Measurements from ENCODE around the gene RPS19BP1.
A peak's percentile ranks its signal among the peaks of the same experiment; 100 is the strongest.

RPS19BP1 gene, protein sequence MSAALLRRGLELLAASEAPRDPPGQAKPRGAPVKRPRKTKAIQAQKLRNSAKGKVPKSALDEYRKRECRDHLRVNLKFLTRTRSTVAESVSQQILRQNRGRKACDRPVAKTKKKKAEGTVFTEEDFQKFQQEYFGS

DNA sequence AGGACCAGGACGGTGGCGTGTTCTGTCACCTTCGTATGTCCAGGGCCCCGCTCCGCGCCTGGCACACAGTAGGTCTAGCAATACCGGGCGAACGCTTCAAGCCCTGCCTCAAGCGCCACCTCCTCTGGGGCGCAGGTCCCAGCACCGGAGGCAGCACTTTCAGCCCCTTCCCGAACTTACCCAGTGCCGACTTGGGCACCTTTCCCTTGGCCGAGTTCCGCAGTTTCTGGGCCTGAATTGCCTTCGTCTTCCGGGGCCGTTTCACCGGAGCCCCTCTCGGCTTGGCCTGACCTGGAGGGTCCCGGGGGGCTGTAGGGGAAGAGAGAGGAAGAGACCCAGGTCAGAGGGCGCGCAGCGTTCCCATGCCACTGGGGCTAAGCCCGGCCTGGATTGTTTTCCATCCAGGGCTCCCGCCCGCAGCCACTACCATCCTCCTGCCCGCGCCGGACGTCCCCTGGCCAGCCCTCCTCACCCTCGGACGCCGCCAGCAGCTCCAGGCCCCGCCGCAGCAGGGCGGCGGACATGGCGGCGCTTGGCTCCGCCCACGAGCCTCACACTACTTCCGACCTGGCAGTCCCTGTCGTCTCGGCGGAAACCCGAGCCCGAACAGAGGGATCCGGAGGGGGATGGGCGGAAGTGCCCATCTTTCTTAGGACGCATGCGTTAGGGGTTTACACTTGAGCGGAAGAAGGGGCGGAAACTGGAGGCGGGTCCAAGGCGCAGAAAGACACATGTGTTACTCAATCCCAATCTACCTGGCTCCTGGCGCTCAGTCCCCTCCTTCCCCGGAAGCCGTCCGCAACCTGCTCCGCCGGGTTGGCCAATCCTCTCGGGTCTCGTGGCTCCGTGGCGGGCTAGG is at the start of gene RPS19BP1:
Gene RPS19BP1, minus strand, starts transcription at position 534 of the 859 bp plus-strand sequence. Its CDS starts 10 bp downstream, at position 524.
- peak; percentile 99 for DNase-seq

DNA sequence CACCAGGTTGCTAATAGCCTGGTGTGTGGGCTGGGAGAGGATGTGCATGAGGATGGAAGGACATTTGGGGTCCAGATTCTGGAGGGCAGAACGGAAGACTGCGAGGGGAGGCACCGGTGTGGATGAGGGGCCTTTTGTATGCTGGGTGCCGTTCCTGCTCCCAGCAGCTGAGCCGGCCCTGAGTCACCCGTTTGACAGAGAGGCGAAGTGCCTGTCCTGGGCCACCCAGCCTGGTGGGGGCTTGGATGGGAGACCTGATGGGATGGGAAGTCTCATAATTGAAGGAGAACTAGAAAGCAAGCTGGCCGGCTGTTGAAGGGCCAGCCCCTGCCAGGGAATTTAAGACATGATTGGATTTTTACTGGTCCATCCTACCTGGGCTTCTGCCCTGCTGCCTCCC is 48.8 kb upstream of the RPS19BP1 start:
- no peak for DNase-seq

DNA sequence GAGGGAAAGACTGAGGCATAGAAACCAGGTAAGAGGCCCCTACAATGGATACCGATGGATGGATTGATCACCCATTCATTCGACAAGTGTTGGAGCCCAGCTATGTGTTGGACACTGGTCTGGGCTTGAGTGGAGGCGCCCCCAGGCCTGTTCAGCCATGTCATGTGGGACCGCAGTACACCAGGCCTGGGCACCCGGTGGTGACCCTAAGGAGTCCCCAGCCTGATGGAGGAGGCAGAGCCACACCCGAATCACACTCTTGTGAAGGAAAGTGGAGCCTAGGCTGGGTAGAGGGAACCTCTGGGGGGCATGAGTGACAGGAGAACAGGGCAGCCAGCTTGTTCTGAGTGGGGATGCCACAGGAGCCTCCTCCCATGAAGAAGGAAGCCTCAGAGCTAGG is 48.2 kb upstream of the RPS19BP1 start:
- DNase-seq, result no peak

GRCh38 chr22:39580006-39580441 is 47.5 kb upstream of the RPS19BP1 start:
- DNase-seq, result no peak

DNA sequence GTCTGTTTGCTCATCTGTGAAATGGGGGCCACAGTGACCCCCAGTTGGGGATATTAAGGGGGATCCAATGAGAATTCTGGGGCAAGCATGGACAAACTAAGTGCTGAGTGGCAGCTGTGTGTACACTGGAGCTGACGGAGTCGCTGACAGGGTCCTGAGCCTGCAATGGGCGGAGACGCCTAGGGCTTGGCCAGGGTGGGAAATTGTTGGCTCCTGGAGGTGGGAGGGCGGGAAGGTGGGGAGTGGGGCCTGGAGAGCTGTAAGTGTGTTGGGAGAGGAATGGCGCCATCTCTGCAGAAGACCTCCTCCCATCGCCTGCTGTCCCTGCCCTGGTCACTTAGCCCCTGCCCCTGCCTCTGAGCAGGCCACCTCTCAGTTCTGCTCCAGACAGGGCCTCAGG is 45.4 kb upstream of the RPS19BP1 start:
- no peak for DNase-seq

DNA sequence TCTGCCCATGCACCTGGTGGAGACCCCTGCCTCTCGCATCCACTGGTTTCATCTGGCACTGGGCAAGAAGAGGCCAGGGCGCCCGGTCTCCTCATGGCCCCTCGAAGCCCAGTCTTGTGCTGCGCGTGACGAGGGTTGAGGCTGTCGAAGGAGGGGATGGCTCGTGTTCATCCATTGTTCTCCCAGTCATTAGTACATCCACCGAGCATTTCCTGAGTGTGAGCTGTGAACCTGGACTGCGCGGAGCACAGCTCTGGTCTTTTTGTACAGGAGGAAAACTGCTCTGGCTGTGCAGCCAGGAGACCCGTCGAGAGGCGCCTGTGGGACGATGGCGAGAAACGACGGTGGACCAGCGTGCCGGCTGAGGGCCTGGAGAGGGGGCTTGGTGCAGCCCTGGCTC is 44.8 kb upstream of the RPS19BP1 start:
- DNase-seq, result no peak

DNA sequence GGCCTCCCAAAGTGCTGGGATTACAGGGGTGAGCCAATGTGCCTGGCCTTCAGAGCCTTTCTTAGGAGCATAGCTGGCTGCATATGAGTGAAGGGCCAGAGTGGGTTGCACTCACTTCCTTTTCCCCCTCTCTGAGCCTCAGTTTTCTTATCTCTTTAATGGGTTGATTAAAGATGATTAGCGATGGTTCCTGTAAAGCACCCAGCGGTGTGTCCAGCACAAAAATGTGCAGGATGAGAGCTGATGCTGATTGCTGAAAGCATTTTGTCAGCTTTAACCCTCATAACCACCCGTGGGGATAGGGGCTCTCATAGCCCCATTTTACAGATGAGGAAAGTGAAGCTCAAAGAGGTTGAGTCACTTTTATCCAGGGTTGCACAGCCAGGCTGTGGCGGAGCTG is 43.5 kb upstream of the RPS19BP1 start:
- DNase-seq, result no peak

DNA sequence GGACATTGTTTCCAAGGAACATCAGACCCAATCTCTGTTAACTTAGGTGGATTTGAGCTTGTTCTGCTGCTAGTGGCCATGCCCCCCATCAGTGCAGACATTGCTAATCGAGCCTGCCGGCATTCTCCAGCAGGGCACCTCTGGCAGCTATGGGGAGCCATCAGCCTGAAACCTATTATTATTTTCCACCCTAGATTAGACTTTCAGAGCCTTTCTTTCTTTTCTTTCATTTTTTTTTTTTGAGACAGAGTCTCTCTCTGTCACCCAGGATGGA is 42.9 kb upstream of the RPS19BP1 start:
- DNase-seq, result no peak

GRCh38 chr22:39574779-39575551 is 42.4 kb upstream of the RPS19BP1 start:
- DNase-seq, result no peak

DNA sequence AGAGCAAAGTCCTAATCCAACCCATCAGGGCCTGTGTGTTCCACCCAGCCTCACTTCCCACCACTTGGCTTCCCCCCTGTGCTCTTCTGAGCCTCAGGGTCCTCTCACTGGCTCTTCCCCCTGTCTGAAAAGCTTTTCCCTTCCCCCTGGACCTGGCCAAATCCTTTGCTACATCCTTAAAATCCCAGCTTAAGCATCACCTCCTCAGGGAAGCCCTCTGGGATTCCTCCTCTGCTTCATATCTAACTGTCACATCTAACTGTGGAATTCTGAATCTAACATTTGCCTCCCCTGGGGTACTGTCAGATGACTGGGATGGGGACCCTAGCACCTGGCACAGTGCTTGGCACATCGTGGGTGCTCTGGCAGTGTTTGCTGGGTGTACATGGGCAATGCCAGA is 39.0 kb upstream of the RPS19BP1 start:
- no peak for DNase-seq

DNA sequence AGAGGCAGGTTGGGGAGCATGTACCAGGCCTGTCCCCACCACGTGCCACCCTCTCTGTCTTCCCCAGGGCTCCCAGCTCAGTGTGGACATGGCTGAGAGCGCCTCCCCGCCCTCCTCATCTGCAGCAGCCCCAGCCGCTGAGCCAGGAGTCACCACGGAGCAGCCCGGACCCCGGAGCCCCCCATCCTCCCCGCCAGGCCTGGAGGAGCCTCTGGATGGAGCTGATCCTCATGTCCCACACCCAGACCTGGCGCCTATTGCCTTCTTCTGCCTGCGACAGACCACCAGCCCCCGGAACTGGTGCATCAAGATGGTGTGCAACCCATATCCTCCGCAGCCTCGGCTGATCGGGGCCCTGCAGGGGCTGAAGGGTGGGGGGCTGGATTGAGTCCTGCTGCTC is 38.1 kb upstream of the RPS19BP1 start, which contains the start of gene CACNA1I:
Gene CACNA1I, plus strand, starts transcription at position 89 of the 400 bp plus-strand sequence. Its CDS starts 0 bp downstream, at position 89.
- DNase-seq, result no peak

- no peak for DNase-seq
Observed at GRCh38 chr22:39570226-39570625, 37.7 kb upstream of the RPS19BP1 start.

DNA sequence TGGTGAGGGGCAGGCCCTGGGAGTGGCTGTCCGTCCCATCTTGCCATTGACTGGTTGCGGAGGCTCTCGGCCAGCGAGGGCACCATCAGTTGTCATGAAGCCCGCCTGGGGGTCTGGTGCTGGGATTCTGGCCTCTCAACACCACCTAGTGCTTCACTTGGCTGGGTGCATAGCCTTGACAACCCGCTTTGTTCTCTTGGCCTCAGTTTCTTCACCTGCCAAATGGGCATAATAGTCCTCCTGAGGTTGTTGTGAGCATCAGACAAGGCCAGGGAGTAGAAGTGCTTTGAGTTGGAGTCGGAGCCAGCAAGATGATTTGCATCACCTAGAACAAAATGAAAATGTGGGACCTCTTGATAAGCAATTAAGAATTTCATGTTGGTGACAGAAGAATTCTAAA is 36.5 kb upstream of the RPS19BP1 start:
- DNase-seq, result no peak

DNA sequence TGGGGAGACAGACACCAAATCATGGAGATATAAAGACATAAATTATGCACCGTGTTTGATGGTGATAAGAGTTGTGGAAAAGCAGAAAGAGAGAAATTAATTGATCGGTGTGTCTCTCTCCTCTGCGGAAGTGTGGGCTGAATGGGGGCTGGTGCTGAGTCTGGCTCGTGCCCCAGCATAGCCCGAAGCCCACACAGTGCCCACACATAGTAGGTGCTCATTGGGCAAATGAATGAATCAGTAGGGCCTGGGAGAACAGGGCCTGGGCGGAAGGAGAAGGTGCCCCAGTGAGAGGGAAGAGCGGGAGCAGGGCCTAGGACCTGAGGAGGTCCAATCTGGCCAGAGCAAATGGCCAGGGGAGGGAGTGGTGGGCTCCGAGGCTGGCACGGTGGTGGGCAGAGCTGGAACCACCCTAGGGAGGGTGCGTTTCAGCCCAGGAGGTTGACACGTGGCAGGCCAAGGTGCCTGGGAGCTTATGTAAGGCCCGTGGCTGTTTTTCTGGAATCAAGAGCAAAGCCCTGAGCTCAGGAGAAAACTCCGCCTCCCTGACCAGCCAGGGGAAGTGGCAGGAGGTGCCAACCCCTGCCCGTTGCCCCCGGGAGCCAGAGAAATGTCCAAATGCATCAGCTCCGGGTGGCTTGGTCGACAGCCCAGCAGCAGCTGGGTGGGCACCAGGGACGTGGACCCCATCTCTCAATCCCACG is 35.9 kb upstream of the RPS19BP1 start:
- DNase-seq, result no peak

DNA sequence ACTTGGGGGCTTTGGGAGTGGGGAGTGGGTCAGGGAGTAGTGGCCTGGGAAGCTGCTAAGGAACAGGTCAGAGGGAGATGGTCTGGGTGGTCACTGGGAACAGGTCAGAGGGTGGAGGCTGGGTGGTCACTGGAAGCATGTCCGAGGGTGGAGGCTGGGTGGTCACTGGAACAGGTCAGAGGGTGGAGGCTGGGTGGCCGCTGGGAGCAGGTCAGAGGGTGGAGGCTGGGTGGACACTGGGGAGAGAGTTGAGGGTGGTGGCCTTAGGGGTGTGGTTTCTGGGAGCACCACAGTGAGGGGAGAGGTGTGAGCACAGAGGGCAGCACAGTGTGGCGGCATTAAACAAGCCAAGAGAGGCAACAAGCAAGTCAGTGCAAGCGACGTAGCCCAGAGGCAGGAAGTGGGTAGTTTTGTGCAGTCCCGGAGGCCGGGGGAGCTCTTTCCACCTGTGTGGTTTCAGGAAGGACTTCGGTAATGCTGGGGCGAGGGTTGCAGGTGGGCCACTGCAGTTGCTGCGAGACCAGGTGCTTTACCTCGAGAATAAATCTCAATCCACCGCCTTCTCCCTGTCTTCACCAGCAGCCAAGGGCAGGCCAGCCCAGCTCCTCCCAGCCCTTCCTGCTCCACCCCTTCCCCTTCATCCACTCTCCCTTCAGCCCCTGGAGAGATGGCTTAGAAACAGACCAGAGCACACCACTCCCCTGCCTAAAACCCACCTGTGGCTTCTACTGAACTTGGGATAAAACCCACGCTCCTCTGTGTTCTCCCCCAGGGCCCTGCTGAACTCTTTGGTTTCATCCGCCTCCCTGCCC is 34.8 kb upstream of the RPS19BP1 start:
- DNase-seq, result peak; percentile 34

DNA sequence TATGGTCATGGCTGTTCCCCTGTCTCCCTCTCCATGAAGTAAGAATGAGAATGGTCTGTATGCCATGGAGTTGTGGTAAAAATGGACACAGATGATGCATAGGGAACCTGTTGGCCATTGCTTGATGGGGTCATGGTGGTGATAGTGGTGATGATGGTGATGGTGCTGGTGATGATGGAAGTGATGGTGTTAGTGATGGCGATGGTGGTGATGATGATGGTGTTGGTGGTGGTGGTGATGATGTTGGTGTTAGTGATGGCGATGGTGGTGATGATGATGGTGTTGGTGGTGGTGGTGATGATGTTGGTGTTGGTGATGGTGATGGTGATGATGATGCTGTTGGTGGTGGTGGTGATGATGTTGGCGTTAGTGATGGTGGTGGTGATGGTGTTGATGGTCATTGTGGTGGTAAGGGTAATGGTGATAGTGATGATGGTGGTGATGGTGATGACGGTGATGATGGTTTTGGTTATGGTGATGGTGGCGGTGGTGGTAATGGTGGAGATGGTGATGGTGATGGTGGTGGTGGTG is 32.9 kb upstream of the RPS19BP1 start:
- DNase-seq, result no peak

GRCh38 chr22:39563571-39564428 is 31.3 kb upstream of the RPS19BP1 start:
- no peak for DNase-seq

GRCh38 chr22:39562839-39563489 is 30.4 kb upstream of the RPS19BP1 start:
- no peak for DNase-seq

GRCh38 chr22:39560127-39560526 is 27.6 kb upstream of the RPS19BP1 start:
- no peak for DNase-seq

- no peak for DNase-seq
Observed at GRCh38 chr22:39559456-39560105, 27.0 kb upstream of the RPS19BP1 start.
